Stimulated activated CD4-positive, alpha-beta T cell treated with anti-CD3 and anti-CD28 coated beads, TNF-alpha, amount 100 ng/mL, for 24 hours (primary cell): ENCODE data around the gene PCDHGA6.
"Not testable (repeated sequence)": the region's sequence is repeated elsewhere in the genome, so short reads cannot be mapped to it uniquely, and the experiment has no call there.

Experiments used
- DNase-seq, 3 experiments: peaks; one replicate each; pipeline ENCODE4 v3.0.0-alpha.2; 2020; ENCODE audit warnings: low read depth in 3 of 3

Gene PCDHGA6

DNA sequence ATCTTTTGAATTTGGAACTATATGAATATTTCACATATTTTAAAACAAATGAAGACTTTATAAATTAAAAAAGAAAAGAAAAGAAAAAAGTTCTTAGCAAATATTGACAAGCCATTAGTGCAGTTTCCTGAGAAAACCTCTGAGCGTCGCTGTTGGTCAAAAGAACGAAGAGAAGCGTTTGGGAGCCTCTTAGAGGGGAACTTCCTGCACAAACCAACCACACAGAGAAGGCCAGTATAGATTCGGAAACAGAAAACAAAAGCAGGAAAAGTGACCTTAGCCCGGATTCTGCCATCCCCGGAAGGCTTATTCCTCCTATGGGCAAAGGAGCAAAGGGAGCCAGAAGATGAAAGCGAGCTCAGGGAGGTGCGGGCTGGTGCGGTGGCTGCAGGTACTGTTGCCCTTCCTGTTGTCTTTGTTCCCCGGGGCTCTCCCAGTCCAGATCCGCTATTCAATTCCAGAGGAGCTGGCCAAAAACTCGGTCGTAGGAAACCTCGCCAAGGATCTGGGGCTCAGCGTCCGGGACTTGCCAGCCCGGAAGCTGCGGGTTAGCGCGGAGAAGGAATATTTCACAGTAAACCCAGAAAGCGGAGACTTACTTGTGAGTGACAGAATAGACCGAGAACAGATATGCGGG, 13.8 kb upstream of the PCDHGA6 start, which contains the start of gene PCDHGB2:
TSS of gene PCDHGB2 (plus strand) at position 205 of the 637 bp plus-strand sequence. CDS start at position 347, 142 bp downstream.
- no peak for DNase-seq

GRCh38 chr5:141360685-141361084, 13.0 kb upstream of the PCDHGA6 start:
- no peak for DNase-seq

- no peak for DNase-seq
These were observed 11.0 kb upstream of the PCDHGA6 start for GRCh38 chr5:141362719-141363118.

DNA sequence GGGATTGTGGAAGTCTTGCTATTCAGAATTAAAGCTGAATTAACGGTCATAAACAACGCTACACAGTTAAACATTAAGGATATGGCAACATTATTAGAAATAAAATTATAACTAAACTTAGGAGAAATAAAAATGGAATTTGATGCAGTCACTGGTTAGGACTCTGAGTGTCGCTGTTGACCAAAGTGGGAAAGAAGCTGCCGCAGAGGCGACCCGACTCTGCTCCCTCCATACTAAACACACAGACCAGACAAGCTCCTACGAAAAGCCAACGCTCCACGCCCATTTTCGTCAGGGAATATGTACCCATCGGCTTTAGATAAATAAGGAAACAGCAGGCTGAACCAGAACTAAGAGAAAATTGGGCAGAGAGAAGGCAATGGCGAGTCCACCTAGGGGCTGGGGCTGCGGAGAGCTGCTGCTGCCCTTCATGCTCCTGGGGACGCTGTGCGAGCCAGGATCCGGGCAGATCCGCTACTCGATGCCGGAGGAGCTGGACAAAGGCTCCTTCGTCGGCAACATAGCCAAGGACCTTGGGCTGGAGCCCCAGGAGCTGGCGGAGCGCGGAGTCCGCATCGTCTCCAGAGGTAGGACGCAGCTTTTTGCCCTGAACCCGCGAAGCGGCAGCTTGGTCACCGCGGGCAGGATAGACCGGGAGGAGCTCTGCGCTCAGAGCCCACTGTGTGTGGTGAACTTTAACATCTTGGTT, 9.6 kb upstream of the PCDHGA6 start, which contains the start of gene PCDHGA5:
TSS of gene PCDHGA5 (plus strand) at position 211 of the 709 bp plus-strand sequence. CDS start at position 380, 169 bp downstream.
- DNase-seq, result no peak

- DNase-seq, result no peak
These were observed 7.4 kb upstream of the PCDHGA6 start for GRCh38 chr5:141366016-141366896.

DNA sequence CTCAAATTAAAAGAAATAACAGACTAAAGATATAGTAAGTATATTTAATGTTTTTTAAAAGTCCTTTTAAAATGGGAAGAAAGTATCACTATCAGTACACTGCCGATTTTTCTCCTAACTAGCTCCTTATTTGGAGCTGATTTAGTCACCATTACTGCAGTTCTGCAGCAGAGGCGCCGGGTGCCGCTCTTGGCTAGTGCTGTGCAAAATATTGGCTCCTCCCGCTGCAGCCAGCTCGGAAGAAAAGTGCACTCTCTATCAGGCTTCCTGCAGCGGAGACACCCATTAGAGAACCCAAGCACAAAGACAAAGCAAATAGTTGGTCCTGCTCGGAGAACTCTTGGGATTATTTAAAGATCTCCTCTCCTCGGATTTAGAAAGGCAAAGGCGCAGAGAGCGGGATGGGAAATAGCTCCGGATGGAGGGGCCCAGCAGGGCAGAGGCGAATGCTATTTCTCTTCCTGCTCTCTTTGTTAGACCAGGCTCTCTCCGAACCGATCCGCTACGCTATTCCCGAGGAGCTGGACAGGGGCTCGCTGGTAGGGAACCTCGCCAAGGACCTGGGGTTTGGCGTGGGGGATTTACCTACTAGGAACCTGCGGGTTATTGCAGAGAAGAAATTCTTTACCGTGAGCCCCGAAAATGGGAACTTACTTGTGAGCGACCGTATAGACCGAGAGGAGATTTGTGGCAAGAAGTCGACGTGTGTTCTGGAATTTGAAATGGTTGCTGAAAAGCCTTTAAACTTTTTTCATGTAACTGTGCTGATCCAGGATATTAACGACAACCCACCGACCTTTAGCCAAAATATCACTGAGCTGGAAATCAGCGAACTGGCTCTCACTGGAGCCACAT, 3.5 kb upstream of the PCDHGA6 start, which contains the start of gene PCDHGB3:
TSS of gene PCDHGB3 (plus strand) at position 249 of the 855 bp plus-strand sequence. CDS start at position 402, 153 bp downstream.
- DNase-seq, result peak in 1 of 3 experiments; percentile 15

GRCh38 chr5:141371572-141372475, 1.9 kb upstream of the PCDHGA6 start:
- no peak for DNase-seq

- no peak for DNase-seq
These were observed 936 bp downstream of the PCDHGA6 start for GRCh38 chr5:141374627-141375026.

DNA sequence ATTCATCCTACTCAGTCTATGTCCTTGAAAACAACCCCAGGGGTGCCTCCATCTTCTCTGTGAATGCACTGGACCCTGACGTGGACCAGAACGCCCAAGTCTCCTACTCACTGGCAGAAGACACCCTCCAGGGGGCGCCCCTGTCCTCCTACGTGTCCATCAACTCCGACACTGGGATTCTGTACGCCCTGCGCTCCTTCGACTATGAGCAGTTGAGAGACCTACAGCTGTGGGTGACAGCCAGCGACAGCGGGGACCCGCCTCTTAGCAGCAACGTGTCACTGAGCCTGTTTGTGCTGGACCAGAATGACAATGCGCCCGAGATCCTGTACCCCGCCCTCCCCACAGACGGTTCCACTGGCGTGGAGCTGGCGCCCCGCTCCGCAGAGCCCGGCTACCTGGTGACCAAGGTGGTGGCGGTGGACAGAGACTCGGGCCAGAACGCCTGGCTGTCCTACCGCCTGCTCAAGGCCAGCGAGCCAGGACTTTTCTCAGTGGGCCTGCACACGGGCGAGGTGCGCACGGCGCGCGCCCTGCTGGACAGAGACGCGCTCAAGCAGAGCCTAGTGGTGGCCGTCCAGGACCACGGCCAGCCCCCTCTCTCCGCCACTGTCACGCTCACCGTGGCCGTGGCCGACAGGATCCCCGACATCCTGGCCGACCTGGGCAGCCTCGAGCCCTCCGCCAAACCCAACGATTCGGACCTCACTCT, 1.9 kb downstream of the PCDHGA6 start:
- DNase-seq, result not testable (repeated sequence)

DNA sequence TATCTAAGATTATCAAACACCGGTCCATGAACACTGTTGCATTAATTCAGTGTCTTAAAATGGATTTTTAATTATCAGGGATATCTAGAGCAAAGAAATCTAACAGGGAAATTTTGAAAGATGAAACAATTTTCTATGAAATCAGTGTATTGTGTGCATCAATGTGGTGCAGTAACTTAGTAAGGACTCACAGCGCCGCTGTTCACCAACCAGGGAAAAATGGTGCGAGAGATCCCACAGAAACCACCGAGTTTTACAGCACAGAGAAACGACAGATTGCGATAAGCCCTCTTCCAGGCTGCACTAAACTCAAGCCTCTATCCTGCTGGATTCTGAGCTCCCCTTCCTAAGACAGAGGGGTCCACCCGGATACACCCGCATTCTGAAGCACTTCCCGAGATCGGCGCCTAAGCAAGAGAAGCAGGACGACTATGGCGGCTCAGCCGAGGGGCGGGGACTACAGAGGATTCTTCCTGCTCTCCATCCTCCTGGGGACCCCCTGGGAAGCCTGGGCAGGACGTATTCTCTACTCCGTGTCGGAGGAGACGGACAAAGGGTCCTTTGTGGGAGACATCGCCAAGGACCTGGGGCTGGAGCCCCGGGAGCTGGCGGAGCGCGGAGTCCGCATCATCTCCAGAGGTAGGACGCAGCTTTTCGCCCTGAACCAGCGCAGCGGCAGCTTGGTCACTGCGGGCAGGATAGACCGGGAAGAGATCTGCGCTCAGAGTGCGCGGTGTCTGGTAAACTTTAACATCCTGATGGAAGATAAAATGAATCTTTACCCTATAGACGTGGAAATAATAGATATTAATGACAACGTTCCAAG, 9.0 kb downstream of the PCDHGA6 start, which contains the start of gene PCDHGA7:
TSS of gene PCDHGA7 (plus strand) at position 274 of the 826 bp plus-strand sequence. CDS start at position 432, 158 bp downstream.
- DNase-seq, result no peak

DNA sequence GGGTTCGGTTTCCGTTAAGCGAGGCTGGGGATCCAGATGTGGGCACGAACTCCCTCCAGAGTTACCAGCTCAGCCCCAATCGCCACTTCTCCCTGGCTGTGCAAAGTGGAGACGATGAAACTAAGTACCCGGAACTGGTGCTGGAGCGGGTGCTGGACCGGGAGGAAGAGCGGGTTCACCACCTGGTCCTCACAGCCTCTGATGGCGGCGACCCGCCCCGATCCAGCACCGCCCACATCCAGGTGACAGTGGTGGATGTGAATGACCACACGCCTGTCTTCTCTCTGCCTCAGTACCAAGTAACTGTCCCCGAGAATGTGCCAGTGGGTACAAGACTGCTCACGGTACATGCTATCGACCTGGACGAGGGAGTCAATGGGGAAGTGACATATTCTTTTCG, 9.7 kb downstream of the PCDHGA6 start:
- DNase-seq, result no peak

- DNase-seq, result no peak
These were observed 11.0 kb downstream of the PCDHGA6 start for GRCh38 chr5:141384471-141385267.

DNA sequence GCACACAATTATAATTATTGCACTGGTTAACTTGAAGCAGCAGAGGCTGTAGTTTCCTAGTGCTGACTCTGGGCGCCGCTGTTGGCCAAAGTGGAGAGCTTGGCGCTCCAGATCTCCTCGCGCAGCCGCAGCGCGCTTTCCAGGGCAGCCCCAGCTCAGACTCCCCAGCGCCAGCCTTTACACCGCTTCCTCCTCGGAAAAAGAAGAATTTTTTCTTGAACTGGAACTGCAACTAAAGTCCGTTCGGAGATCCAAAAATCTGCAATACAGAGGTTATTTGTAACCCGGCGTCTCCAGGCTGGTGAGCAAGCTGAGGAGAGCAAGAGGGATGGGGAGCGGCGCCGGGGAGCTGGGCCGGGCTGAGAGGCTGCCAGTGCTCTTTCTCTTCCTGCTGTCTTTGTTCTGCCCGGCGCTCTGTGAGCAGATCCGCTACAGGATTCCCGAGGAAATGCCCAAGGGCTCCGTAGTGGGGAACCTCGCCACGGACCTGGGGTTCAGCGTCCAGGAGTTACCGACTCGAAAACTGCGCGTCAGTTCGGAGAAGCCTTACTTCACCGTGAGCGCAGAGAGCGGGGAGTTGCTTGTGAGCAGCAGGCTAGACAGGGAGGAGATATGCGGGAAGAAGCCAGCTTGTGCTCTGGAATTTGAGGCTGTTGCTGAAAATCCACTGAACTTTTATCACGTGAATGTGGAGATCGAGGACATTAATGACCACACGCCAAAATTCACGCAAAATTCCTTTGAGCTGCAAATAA, 14.0 kb downstream of the PCDHGA6 start, which contains the start of gene PCDHGB4:
TSS of gene PCDHGB4 (plus strand) at position 142 of the 755 bp plus-strand sequence. CDS start at position 329, 187 bp downstream.
- peak in 1 of 3 experiments; percentile 24 for DNase-seq

DNA sequence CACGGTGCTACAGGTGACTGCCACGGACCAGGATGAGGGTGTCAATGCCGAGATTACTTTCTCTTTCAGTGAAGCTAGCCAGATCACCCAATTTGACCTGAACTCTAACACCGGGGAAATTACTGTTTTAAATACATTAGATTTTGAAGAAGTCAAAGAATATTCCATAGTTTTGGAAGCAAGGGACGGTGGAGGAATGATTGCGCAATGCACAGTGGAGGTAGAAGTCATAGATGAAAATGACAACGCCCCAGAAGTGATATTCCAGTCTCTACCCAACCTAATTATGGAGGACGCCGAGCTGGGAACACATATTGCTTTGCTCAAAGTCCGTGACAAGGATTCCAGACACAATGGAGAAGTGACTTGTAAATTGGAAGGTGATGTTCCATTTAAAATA, 15.0 kb downstream of the PCDHGA6 start:
- no peak for DNase-seq

GRCh38 chr5:141389153-141390042, 15.7 kb downstream of the PCDHGA6 start:
- DNase-seq, result no peak
